Non-pigmented ciliary epithelial cell (primary cell): ENCODE results near the gene PCNX1.

Source experiments
- DNase-seq: peaks from one replicate; pipeline ENCODE4 v3.0.0-alpha.2; 2010; ENCODE audit warnings: low read depth

Gene PCNX1

GRCh38 chr14:71150737-71151136 is 243.5 kb downstream of the PCNX1 start:
- no peak for DNase-seq

- no peak for DNase-seq
Measured at GRCh38 chr14:71155743-71156142, 248.5 kb downstream of the PCNX1 start.

GRCh38 chr14:71163050-71163841 is 256.0 kb downstream of the PCNX1 start:
- DNase-seq: no peak

- no peak for DNase-seq
Measured at GRCh38 chr14:71163842-71164629, 256.8 kb downstream of the PCNX1 start.
